ENCODE results near the gene CNTN5.

CNTN5 gene

DNA sequence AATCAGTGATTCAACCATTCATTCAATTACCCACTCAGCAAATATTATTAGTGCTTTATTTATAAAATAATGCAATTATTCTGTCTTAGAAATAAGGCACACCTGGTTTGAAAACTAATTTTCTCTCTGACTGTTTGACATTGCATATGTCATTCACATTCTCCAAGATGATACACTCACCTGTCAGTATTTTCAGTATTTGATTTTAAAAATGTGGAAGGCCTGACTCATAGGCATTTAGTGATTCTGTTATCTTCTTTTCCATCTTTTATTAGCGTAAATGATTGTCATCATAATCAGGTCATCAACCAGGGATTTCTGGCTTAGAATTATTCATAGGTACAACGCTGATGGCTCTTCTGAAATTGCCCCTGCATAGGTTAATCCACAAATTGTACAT is 480.9 kb downstream of the CNTN5 start:
- DNase-seq (ENCODE audit: low read depth in 1 of 2, low spot score in 1 of 2): no peak

DNA sequence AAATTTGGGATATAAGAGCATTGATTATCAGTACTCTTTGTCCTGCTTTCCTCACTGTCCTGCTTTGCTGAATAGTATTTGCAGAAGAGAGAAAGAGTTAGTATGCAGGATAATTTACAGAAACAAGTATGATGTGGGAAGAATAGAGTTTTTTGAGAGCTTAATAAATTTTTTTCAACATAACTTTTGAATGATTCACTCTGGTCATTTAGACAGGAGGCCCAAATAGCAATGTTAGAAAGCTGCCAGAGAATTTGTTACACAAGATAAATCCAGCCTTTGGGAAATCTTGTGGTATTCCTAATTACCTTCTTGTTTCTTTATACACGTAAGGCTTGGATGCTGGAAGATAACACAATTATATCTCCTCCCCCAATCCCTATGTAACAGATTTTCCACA is 484.6 kb downstream of the CNTN5 start:
- DNase-seq (ENCODE audit: low read depth in 1 of 2, low spot score in 1 of 2): no peak

GRCh38 chr11:99505831-99506230 is 485.1 kb downstream of the CNTN5 start:
- DNase-seq (ENCODE audit: low read depth in 1 of 2, low spot score in 1 of 2): no peak

DNA sequence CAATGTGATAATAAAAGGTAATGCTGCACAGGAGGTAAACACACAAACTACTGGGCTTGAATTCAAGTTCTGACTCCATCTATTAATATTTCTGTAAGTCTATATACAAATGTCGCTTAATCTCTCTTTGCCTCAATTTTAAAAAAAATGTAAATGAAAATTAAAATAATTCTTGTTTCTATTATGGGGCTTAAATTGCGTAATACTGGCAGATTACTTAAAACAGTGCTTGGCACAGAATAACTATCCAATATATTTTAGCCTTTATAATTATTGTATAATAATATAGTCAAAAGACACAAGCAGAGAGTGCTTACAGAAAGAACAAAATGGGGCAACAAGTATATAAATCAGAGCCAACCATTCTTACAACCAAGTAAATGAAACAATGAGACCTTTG is 489.1 kb downstream of the CNTN5 start:
- no peak for DNase-seq (ENCODE audit: low read depth in 1 of 2, low spot score in 1 of 2)

- no peak for DNase-seq (ENCODE audit: low read depth in 1 of 2, low spot score in 1 of 2)
Observed at GRCh38 chr11:99513368-99513767, 492.6 kb downstream of the CNTN5 start.

DNA sequence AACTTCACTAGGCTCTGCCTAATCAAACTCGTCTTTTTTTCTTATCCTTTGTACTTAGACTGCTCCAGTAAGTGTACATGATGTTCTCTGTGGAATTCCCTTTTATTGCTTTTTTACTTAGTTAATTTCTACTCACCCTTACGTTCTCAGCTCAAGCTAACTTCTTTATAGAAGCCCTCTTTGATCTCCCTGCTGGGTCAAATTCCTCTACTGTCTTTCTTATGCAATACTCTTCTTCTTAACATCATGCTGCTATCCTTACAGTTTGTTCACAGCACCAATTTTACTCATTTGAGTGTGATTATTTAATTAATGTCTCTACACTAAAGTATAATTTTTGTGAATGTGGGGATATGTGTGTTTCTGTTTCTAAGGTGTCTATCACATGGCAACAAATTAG is 498.3 kb downstream of the CNTN5 start:
- no peak for DNase-seq (ENCODE audit: low read depth in 1 of 2, low spot score in 1 of 2)

DNA sequence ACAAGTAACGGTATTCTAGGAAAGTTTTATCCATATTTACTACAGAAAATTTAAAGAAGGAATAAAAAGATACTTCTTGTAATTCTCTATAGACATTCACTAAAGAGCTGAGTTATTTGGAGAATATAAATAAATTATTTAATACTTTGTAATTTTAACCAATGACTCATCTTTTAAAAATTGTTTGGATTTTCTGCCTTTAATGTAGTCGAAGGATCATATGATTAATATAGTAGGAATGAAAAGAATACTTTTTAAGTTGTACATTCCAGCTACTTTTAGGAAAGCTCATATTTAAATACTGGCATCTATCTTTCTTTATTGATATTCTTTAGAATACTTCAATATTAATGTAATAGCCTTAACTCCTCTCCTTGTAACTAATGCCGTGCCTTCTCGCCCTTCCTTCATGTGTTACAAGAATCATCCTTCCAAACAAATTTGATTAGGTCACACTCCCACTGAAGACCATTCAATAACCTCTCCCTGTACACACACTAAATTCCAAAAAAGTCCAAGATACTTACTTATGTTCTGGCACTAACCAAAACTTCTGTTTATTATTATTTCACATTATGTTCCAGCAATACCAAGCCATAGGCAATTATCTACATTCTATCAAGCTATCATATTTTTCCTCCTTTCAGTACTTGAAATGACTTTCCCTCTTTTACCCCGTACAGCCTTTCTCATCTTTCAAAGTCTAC is 501.9 kb downstream of the CNTN5 start:
- DNase-seq (ENCODE audit: low read depth in 1 of 2, low spot score in 1 of 2): no peak

DNA sequence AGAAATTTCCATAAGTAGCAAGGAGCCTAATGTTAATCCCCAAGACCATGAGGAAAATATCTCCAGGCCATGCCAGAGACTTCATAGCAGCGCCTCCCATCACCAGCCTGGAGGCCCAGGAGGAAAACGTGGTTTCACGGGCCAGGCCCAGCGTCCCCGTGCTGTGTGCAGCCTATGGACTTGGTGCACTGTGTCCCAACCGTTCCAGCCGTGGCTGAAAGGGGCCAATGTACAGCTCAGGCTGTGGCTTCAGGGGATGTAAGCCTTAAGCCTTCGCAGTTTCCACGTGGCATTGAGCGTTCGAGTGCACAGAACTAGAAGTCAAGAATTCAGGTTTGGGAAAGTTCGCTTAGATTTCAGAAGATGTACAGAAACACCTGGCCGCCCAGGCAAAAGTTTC is 510.7 kb downstream of the CNTN5 start:
- DNase-seq (ENCODE audit: low read depth in 1 of 2, low spot score in 1 of 2): no peak

DNA sequence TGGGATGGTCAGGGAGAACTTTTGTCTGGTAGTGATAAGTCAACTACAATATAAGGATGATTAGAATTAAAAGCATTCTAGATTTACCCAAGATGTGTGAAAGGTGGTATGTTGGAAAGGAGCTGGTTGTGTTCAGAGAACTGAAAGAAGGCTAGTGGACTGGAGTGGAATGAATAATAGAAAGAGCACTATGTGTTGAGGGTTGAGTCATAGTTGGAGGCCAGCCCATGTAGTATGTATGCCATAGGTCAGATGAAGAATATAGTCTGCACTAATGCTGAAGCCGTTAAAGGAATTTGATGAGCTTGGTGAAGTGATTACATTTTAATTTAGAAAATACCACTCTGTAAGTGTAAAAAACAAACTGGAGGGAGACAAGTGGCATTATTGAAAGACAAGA is 514.1 kb downstream of the CNTN5 start:
- no peak for DNase-seq (ENCODE audit: low read depth in 1 of 2, low spot score in 1 of 2)

DNA sequence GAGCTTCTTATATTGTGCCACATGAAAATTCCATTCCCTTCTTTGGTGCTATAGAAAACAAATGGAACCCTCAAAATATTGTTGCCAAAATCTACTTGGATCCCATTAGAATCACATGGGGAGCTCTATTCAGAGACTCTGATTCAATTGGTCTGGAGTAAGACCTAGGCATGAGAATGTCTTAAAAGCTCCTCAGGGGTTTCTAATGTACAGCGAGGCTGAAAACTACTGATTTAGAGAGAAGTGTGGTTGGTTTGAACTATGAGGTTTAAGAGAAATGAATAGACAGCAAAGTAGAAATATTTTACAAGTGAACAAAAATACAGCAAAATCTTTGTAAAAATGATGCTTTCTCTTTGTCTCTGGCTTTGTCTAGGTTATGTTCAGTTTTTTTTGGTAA is 514.7 kb downstream of the CNTN5 start:
- DNase-seq (ENCODE audit: low read depth in 1 of 2, low spot score in 1 of 2): no peak

DNA sequence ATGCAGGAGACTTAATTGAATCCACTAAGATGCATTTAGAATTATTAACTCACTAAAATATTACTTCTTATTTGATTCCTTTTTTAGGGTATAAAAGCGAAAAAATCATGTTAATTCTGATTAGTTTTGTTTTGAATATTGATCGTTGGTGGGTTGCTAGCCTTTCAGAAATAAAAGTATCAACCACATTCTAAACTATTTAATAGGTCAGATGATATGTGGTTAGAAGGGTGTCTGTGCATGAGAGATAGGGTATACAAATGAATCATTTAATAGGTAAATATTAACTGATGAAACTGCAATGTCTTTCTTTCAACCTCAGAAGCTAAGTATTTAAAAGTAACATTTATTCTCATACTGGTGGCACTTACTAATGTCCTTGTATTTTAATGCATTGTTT is 515.1 kb downstream of the CNTN5 start:
- DNase-seq (ENCODE audit: low read depth in 1 of 2, low spot score in 1 of 2): no peak

DNA sequence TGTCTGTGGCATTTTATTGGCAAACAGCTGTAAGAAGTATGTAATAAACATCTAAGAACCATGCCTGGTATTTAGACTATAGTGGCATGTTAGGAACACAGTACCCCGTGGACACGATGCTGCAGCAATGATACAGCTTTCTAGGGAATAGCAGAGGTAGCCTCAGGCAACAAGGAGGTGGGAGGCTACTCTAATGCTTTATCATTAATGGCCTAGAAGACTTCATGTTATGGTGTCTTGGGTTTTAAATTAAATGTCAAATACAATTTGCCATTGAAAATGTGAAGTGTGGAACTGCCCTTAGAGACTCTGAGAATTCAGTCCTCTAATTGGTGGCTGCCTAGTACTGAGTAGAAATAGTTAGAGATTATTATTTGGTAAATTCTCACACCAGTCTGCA is 516.9 kb downstream of the CNTN5 start:
- no peak for DNase-seq (ENCODE audit: low read depth in 1 of 2, low spot score in 1 of 2)

- DNase-seq (ENCODE audit: low read depth in 1 of 2, low spot score in 1 of 2): no peak
Observed at GRCh38 chr11:99545616-99546015, 524.9 kb downstream of the CNTN5 start.

- DNase-seq (ENCODE audit: low read depth in 1 of 2, low spot score in 1 of 2): no peak
Observed at GRCh38 chr11:99548264-99548663, 527.5 kb downstream of the CNTN5 start.

GRCh38 chr11:99554232-99554903 is 533.6 kb downstream of the CNTN5 start:
- DNase-seq (ENCODE audit: low read depth in 1 of 2, low spot score in 1 of 2): no peak

DNA sequence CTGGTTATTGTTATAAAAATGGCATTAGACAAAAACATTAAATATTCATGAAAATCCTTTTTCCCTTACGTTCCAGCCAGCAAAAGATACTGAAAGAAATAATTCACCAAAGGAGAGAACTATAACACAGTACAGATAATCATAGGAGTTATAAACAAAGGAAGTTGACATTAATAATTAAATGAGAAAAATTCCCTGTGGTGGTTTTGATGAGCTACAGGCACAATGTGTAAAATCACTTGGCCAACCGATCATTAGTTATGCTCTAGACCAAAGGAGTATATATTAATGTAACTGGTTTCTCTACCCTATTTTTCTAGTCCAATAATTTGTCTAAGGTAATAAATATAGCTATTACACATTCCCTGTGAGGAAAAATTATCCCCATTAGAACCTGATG is 534.7 kb downstream of the CNTN5 start:
- no peak for DNase-seq (ENCODE audit: low read depth in 1 of 2, low spot score in 1 of 2)

DNA sequence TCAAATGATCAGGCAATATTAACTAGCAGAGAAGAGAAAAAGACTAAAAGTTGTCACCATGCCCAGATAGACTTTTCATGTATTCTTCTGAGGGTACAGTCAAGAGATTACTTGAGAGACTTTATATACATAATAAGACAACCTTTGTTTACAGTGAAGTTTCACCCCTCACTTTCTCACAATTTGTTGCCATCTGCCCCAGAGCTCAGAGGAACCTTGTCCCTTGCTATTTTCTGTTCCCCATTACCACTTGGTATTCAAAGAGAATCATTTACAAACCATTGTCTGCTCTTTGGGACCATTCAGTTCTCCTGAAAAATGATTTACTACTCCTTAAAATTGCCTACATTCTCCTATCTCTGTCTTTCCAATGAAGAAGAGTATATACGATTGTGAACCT is 544.6 kb downstream of the CNTN5 start:
- no peak for DNase-seq (ENCODE audit: low read depth in 1 of 2, low spot score in 1 of 2)

DNA sequence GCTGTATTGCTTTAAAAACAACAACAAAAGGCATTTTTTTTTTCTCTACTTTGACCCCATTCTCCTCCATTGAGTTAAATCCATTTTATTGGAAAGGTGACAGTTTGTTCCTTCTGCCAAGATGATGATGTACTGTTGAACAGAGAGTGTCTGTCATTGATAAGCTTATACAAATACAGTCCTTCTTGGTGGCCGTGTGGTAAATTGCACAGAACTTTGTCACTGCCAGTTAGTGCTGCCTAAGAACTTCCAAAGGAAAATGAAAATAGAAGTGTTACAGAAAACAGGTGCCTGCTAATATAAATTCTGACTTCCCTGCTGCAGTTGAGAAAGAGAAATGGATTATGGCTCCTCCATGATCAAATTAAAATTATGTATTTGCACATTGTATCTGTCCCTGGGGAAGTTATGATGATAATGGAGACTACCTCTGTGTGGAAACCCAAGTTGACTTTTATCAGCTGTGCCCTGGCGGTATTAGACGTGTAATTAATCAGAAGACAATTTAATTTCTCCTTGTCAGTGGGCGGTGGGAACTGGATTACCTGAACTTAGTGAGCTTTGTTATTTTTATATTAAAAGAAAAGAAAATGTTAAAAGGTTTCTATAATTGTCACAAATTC is 546.7 kb downstream of the CNTN5 start:
- no peak for DNase-seq (ENCODE audit: low read depth in 1 of 2, low spot score in 1 of 2)

GRCh38 chr11:99568808-99569207 is 548.1 kb downstream of the CNTN5 start:
- no peak for DNase-seq (ENCODE audit: low read depth in 1 of 2, low spot score in 1 of 2)

DNA sequence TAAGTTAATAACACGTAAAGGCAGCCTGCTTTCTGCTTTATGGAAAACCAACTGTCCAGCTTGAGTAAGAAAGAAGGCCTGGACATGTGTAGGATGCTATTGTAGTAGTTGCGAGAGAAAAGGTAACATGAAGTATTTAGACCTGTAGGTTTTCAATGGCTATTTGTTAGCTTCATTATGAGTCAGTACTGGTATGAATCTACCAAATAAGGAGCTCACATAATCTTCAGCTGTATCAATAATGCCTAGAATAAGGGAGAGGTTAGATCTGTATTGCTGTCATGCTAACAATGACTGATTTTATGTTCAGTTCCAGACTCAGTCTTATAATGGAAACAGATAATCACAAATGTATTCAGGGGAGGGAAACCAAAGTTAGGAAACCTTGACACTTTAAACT is 550.3 kb downstream of the CNTN5 start:
- DNase-seq (ENCODE audit: low read depth in 1 of 2, low spot score in 1 of 2): no peak

- DNase-seq (ENCODE audit: low read depth in 1 of 2, low spot score in 1 of 2): no peak
Observed at GRCh38 chr11:99584830-99585229, 564.1 kb downstream of the CNTN5 start.

GRCh38 chr11:99585606-99586005 is 564.9 kb downstream of the CNTN5 start:
- no peak for DNase-seq (ENCODE audit: low read depth in 1 of 2, low spot score in 1 of 2)

GRCh38 chr11:99589771-99590170 is 569.0 kb downstream of the CNTN5 start:
- DNase-seq (ENCODE audit: low read depth in 1 of 2, low spot score in 1 of 2): no peak

All from activated T-helper 1 cell treated with anti-CD3 and anti-CD28 coated beads, Interleukin-2, amount 50 U/mL, for 16 hours (primary cell).